A549 (cell line): ENCODE results near the gene PNN. TPM values are rescaled to one million over a fixed set of nuclear protein-coding genes. Genes with fewer than 3 reads are reported as not detected.

ENCODE experiments used
- ATAC-seq, 2 experiments: fragments of 200-7000 bp in 1 of 2; fragments of >200 bp in 1 of 2; cut with Nextera tagmentation in 1 of 2; cut with Tn5 transposase in 1 of 2; 3 replicates each; pipeline versions ENCODE4 v1.8.0 to v1.9.1; 2018 to 2020; ENCODE audit warnings: mild to moderate bottlenecking in 1 of 2, moderate library complexity in 1 of 2
- CTCF ChIA-PET: fragments of 300-600 bp; sonication (Branson Sonifier 250); formaldehyde crosslinking; extraction: SDS; loops from one replicate; lab custom pipeline; 2021; ENCODE audit warnings: antibody characterized with exemption, inconsistent platforms; lab: Yijun Ruan, JAX
- POLR2A ChIA-PET: fragments of 350-600 bp; formaldehyde crosslinking; extraction: SDS; loops from one replicate; lab custom pipeline; 2021; ENCODE audit warnings: antibody characterized with exemption, inconsistent platforms; lab: Yijun Ruan, JAX
- DNase-seq, 2 experiments: peaks; one replicate each; pipeline versions ENCODE4 v3.0.0 to v3.0.0-alpha.2; 2011 to 2016; ENCODE audit warnings: low read depth in 1 of 2, low spot score in 1 of 2
- FAIRE-seq: peaks from 2 replicates; lab custom pipeline; 2011; peaks lifted over from hg19 to GRCh38; lab: Jason Lieb, UNC
- H3K27ac ChIP-seq, 2 experiments: fragments of >200 bp; sonication (Bioruptor Twin); formaldehyde crosslinking; 3 replicates each; pipeline ENCODE4 v1.5.1; 2016 to 2017
- H3K4me1 ChIP-seq: fragments of >200 bp; sonication (Bioruptor Twin); formaldehyde crosslinking; 3 replicates; pipeline ENCODE4 v1.6.1; 2016
- H3K4me2 ChIP-seq: fragments of >200 bp; sonication (Bioruptor Twin); formaldehyde crosslinking; 3 replicates; pipeline ENCODE4 v1.6.1; 2016
- H3K4me3 ChIP-seq: fragments of >200 bp; sonication (Bioruptor Twin); formaldehyde crosslinking; 3 replicates; pipeline ENCODE4 v1.5.1; 2016
- H3K9me3 ChIP-seq: fragments of >200 bp; sonication (Bioruptor Twin); formaldehyde crosslinking; 3 replicates; pipeline ENCODE4 v1.6.1; 2016
- BCL3 ChIP-seq: fragments of >200 bp; sonication (Bioruptor Twin); formaldehyde crosslinking; IDR thresholded peaks from 3 replicates; pipeline ENCODE4 v1.6.1; 2016
- CBX8 ChIP-seq: fragments of 200-600 bp; sonication (generic); IDR thresholded peaks from 2 replicates; pipeline ENCODE4 v1.6.1; 2016
- CEBPB ChIP-seq, 2 experiments: fragments of >200 bp in 1 of 2; sonication (Bioruptor Twin) in 1 of 2; formaldehyde crosslinking in 1 of 2; IDR thresholded peaks; 2 replicates each; pipeline ENCODE4 v1.6.1; 2012 to 2016
- CTCF ChIP-seq: fragments of >200 bp; sonication (Bioruptor Twin); formaldehyde crosslinking; IDR thresholded peaks from 3 replicates; pipeline ENCODE4 v1.5.1; 2016
- EHF ChIP-seq: fragments of 250-450 bp; sonication (Bioruptor Pico); IDR thresholded peaks from 2 replicates; pipeline ENCODE4 v1.5.0; 2020; ENCODE audit warnings: mild to moderate bottlenecking
- EHMT2 ChIP-seq: fragments of 200-600 bp; sonication (generic); IDR thresholded peaks from 2 replicates; pipeline ENCODE4 v1.6.1; 2016; ENCODE audit warnings: antibody characterized with exemption, low read depth, mild to moderate bottlenecking, moderate library complexity
- ELK1 ChIP-seq: fragments of 150-350 bp; IDR thresholded peaks from 2 replicates; pipeline ENCODE4 v1.6.1; 2014; ENCODE audit warnings: low read depth, mild to moderate bottlenecking, low read length
- EP300 ChIP-seq, 2 experiments: fragments of >200 bp; sonication (Bioruptor Twin); formaldehyde crosslinking; IDR thresholded peaks; 2 replicates in 1 of 2; 3 replicates in 1 of 2; pipeline ENCODE4 v1.6.1; 2016 to 2017
- ESRRA ChIP-seq: fragments of 150-350 bp; IDR thresholded peaks from 2 replicates; pipeline ENCODE4 v1.6.1; 2014; ENCODE audit warnings: mild to moderate bottlenecking, low read length, borderline replicate concordance
- FOSL2 ChIP-seq, 2 experiments: fragments of 450-650 bp in 1 of 2; fragments of >200 bp in 1 of 2; sonication (Bioruptor Twin) in 1 of 2; formaldehyde crosslinking; IDR thresholded peaks; 2 replicates each; pipeline versions ENCODE4 v1.5.0 to v1.6.1; 2016 to 2020; ENCODE audit warnings: mild to moderate bottlenecking in 1 of 2, moderate library complexity in 1 of 2
- GATA3 ChIP-seq: IDR thresholded peaks from 2 replicates; pipeline ENCODE4 v1.6.1; 2012; ENCODE audit warnings: borderline replicate concordance
- HDAC2 ChIP-seq: fragments of 200-600 bp; sonication (generic); IDR thresholded peaks from 2 replicates; pipeline ENCODE4 v1.6.1; 2016
- HES2 ChIP-seq: fragments of >200 bp; sonication (Bioruptor Twin); formaldehyde crosslinking; IDR thresholded peaks from 2 replicates; pipeline ENCODE4 v1.6.1; 2016
- HMGXB4 ChIP-seq: fragments of 250-450 bp; sonication (Bioruptor Pico); IDR thresholded peaks from 2 replicates; pipeline ENCODE4 v1.5.0; 2021; ENCODE audit warnings: mild to moderate bottlenecking, moderate library complexity, borderline replicate concordance
- HOXB5 ChIP-seq: fragments of 250-450 bp; sonication (Bioruptor Pico); IDR thresholded peaks from 2 replicates; pipeline ENCODE4 v1.5.0; 2020; ENCODE audit warnings: mild to moderate bottlenecking, moderate library complexity
- JUN ChIP-seq, 2 experiments: fragments of >200 bp; sonication (Bioruptor Twin); formaldehyde crosslinking; IDR thresholded peaks; 2 replicates in 1 of 2; 3 replicates in 1 of 2; pipeline ENCODE4 v1.6.1; 2016 to 2017
- JUNB ChIP-seq: fragments of >200 bp; sonication (Bioruptor Twin); formaldehyde crosslinking; IDR thresholded peaks from 2 replicates; pipeline ENCODE4 v1.6.1; 2016
- KDM1A ChIP-seq: fragments of 200-600 bp; sonication (generic); IDR thresholded peaks from 2 replicates; pipeline ENCODE4 v1.6.1; 2016; ENCODE audit warnings: low read depth, mild to moderate bottlenecking
- KDM5A ChIP-seq: fragments of 200-600 bp; sonication (generic); IDR thresholded peaks from 2 replicates; pipeline ENCODE4 v1.6.1; 2016; ENCODE audit warnings: antibody characterized with exemption, mild to moderate bottlenecking
- MAFK ChIP-seq: fragments of 450-650 bp; IDR thresholded peaks from 2 replicates; pipeline ENCODE4 v1.6.1; 2014; ENCODE audit not compliant: partially characterized antibody
- MAX ChIP-seq: IDR thresholded peaks from 2 replicates; pipeline ENCODE4 v1.6.1; 2012
- NFE2L2 ChIP-seq: fragments of 150-350 bp; conservative IDR thresholded peaks from 2 replicates; pipeline ENCODE4 v1.6.1; 2014; ENCODE audit warnings: low read length
- REST ChIP-seq: fragments of 200-600 bp; sonication (generic); IDR thresholded peaks from 2 replicates; pipeline ENCODE4 v1.6.1; 2016; ENCODE audit warnings: antibody characterized with exemption, mild to moderate bottlenecking, moderate library complexity
- RNF2 ChIP-seq: fragments of 200-600 bp; sonication (generic); IDR thresholded peaks from 2 replicates; pipeline ENCODE4 v1.6.1; 2016; ENCODE audit warnings: low read depth, mild to moderate bottlenecking, antibody characterized with exemption, moderate library complexity, borderline replicate concordance
- TFCP2L1 ChIP-seq: fragments of 250-450 bp; sonication (Bioruptor Pico); IDR thresholded peaks from 2 replicates; pipeline ENCODE4 v1.5.0; 2021; ENCODE audit warnings: mild to moderate bottlenecking
- WGBS: methylation state at CpG from one replicate; pipeline ENCODE4 v1.1.6; 2017; ENCODE audit errors: missing lambda C conversion rate; 5-methylcytosine and 5-hydroxymethylcytosine counted together
- polyA plus RNA-seq, 4 experiments: library from polyadenylated mRNA; depleted of rRNA in 3 of 4; stranded (reverse); fragments of >200 nt; fragmentation: RNase III in 1 of 4; extraction: RNeasy Plus Mini Kit Qiagen cat#74134 plus additional on column Dnase treatment in 1 of 4; gene quantifications; 2 replicates in 3 of 4; 3 replicates in 1 of 4; pipeline ENCODE4 v1.2.3, GENCODE V29; 2011 to 2017

PNN gene
- polyA plus RNA-seq, 2 of the 4 experiments (the other 2 are of a cell fraction) = 50.1 to 117 TPM

GRCh38 chr14:39217214-39217879, 42.3 kb downstream of the PNN start:
- DNase-seq (peak in 1 of 2 experiments; percentile 36), FAIRE-seq (no peak), ATAC-seq (peak in 1 of 2 experiments; percentile 54; a peak in 3 of 6 replicates)
- H3K9me3 ChIP-seq = no peaks in the 10 kb centered on the region
- 69% methylated on average over 8 of the region's 8 CpGs for WGBS
- ChIA-PET CTCF (no interaction called here), POLR2A (interaction anchor here (1.0 to 1.4 kb wide), 2 partner anchors 47 to 50 kb away, joined by 4 to 7 read pairs; partner anchors contain the start of gene TRAPPC6B)
- peak overlapping the region; percentile 53 to 71 for H3K27ac ChIP-seq
- no peak for TF ChIP-seq NFE2L2
- TF ChIP-seq CBX8 = no peak
- TF ChIP-seq FOSL2 (IDR thresholded peaks at IDR 0.05) = no peak
- no peak for TF ChIP-seq FOSL2 (CRISPR knock-in tag; IDR thresholded peaks at IDR 0.05)
- no peak for TF ChIP-seq ELK1
- H3K4me2 ChIP-seq = peak overlapping the region; percentile 64
- peaks cover 31% of the 10 kb centered on the region for H3K4me1 ChIP-seq
- no peak overlapping the region for H3K4me3 ChIP-seq

GRCh38 chr14:39218171-39218769, 43.2 kb downstream of the PNN start:
- FAIRE-seq = peak; percentile 83
- TF ChIP-seq EHF = no peak
- TF ChIP-seq JUN (IDR thresholded peaks at IDR 0.05) = peak in 1 of 2 experiments; percentile 38; a peak in 1 of 5 replicates
- TF ChIP-seq KDM5A = no peak
- TF ChIP-seq EHMT2 = no peak
- TF ChIP-seq EP300 (IDR thresholded peaks at IDR 0.05) = no peak
- TF ChIP-seq HDAC2 = no peak
- no peak for TF ChIP-seq BCL3
- no peak for TF ChIP-seq HMGXB4 (CRISPR knock-in tag)
- TF ChIP-seq GATA3 = peak; percentile 78; the same call in 1 of the 2 replicates
- no peak for TF ChIP-seq HOXB5
- peak; percentile 53 for TF ChIP-seq JUNB
- TF ChIP-seq HES2 = no peak
- no peak for TF ChIP-seq TFCP2L1
- no peak for TF ChIP-seq CEBPB (IDR thresholded peaks at IDR 0.05)
- no peak for TF ChIP-seq RNF2
- TF ChIP-seq FOSL2 (IDR thresholded peaks at IDR 0.05) = no peak
- TF ChIP-seq FOSL2 (CRISPR knock-in tag; IDR thresholded peaks at IDR 0.05) = no peak
- peak; percentile 82 for TF ChIP-seq MAFK
- TF ChIP-seq KDM1A = no peak
- TF ChIP-seq ESRRA = no peak
- no peak for TF ChIP-seq MAX
- TF ChIP-seq REST = no peak
- no peak for TF ChIP-seq CTCF

More at GRCh38 chr14:39218171-39218769, 43.2 kb downstream of the PNN start:
- POLR2A ChIA-PET = interaction anchor here (1.0 to 1.4 kb wide), 2 partner anchors 48 to 49 kb away, joined by 4 to 7 read pairs; partner anchors contain the start of gene TRAPPC6B
- Histone ChIP-seq H3K4me3 (no peak overlapping the region), H3K27ac (peak overlapping the region; percentile 53 to 71; a peak in 5 of 6 replicates), H3K4me2 (peak overlapping the region; percentile 64), H3K9me3 (no peaks in the 10 kb centered on the region), H3K4me1 (peaks cover 29% of the 10 kb centered on the region)
- DNase-seq = peak; percentile 34 to 68
- ATAC-seq = peak; percentile 75 to 78
- WGBS = 7% methylated on average over 5 of the region's 5 CpGs
- CTCF ChIA-PET = no interaction called here
